Activated CD4-positive, alpha-beta T cell treated with anti-CD3 and anti-CD28 coated beads for 1 hour (primary cell): ENCODE results near the gene ADNP.

Source experiments
- DNase-seq: peaks from one replicate; pipeline ENCODE4 v3.0.0-alpha.2; 2020

Gene ADNP

DNA sequence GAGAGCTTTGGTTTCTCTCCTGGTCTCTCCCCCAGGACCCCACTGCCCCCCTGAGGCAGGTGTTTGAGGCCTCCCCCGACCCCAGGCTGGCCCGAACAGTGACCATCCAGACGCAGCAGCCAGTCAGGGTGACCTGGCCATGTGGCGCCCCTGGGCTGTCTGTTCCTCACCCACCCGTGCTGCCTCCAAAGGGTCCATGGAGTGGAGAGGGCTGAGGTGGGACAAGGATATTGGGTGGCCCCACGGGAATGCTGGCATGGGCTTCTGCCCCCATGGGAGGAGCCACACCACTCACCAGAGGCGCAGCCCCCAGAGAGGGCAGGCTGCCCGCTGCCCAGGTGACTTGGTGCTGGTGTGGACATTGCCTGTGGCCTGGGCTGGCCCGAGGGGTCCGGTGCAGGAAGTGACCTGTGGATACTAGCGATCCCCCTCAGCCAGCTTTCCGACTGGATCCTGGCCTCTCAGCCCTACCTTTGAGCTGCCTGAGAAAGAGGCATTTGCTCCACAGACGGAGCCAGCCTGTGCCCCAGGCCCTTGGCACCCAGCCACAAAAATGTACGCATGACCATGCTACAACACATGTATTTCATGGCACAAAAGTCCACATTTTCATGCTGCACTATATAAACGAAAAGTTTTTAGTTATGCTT lies 85.5 kb downstream of the ADNP start:
- no peak for DNase-seq

DNA sequence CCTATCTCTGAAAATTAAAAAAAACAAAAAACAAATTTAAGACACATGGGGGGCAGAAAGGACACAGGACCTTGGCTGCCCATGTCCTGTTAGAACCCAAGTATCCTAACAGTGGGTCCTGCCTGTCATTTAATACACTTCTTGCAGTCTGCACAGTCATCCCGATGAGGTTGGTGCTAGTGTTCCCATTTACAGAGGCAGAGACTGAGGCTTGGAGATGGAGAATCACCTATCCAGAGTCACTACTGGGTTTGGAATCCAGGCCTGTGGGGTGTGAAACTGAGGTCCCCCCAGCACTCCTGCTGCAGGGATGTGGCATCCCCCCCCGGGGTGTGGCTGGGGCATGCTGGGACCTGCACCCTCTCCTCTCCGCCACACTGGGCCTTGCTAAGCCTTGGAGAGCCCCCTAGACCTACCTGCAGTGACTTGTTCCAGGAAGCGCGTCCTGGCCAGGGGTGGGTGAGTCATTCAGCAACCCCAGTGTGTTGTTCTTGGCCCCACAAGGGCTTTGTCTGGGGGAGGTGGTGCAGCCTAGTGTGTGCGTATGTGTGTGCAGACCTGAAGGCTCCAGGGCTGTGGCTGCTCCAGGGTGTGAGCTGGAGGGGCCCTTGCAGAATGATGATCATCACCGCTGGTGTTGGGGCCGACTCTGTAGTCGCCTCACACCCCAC lies 86.7 kb downstream of the ADNP start:
- no peak for DNase-seq

DNA sequence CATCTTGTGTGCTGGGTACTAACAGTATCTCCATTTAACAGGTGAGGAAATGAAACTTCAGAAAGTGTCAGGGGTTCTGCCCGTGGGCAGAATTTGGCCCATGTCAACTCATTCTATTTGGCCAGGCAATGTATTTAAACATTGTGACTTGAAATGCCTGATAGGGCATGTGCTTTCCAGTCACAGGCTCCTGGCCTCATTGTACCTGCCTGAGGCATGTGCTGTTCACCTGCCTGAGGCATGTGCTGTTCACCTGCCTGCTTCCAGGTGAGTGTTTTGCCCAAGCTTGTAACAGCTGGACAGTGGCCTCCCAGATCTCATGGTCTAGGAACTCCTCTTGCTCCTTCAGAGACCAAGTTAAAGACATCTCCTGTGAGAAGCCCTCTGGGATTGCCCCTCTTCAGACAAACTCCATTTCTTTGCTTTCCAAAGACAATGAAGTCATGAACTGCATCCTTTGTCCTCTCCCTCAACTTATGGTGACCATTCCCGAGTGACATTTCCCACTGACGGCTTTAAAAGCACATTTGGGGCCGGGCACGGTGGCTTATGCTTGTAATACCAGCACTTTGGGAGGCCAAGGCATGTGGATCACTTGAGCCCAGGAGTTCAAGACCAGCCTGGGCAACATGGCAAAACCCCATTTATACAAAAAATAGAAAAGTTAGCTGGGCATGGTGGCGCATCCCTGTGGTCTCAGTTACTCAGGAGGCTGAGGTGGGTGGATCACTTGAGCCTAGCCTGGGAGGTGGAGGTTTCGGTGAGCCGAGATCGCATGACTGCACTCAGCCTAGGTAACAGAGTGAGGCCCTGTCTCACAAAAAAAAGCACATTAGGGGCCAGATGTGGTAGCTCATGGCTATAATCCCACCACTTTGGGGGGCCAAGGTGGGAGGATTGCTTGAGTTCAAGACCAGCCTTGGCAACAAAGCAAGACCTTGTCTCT lies 87.6 kb downstream of the ADNP start:
- no peak for DNase-seq

DNA sequence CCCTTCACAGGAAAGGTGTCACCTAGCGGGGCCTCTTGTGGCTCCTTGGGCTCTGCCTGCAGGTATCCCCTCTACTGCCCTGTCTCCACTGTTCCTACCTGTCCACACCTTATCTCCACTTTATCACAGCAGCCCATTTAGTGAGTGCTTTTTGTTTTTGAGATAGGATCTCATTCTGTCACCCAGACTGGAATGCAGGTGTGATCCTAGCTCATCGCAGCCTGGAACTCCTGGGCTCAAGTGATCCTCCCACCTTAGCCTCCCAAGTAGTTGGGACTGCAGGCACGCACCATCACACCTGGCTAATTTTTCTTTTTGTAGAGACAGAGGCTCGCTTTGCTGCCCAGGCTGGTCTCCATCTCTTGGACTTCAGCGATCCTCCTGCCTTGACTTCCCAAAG lies 88.4 kb downstream of the ADNP start:
- no peak for DNase-seq
